ENCODE data around the gene D2HGDH. TPM values are rescaled to one million over a fixed set of nuclear protein-coding genes. Genes with fewer than 3 reads are reported as not detected.

D2HGDH gene
- total and polyA plus RNA-seq, 2 of the 8 experiments (the other 6 are each of a cell fraction or from before 2014, with no cell fraction given) = 3.4 to 8.1 TPM

- TF ChIP-seq CHD7 (IDR thresholded peaks at IDR 0.05; ENCODE audit: insufficient replicate concordance, low read length) = no peak
- no peak for TF ChIP-seq ASH2L (IDR thresholded peaks at IDR 0.05; ENCODE audit: low read length)
- TF ChIP-seq CTCF (IDR thresholded peaks at IDR 0.05; ENCODE audit: control extremely low read depth in 1 of 3, insufficient read depth in 1 of 3, low read depth in 1 of 3, low read length in 3 of 3) = no peak
- TF ChIP-seq E2F6 (IDR thresholded peaks at IDR 0.05) = no peak
- TF ChIP-seq SIX5 (IDR thresholded peaks at IDR 0.05; ENCODE audit: low read depth, low read length) = no peak
Observed at GRCh38 chr2:241754042-241754441, 19.6 kb downstream of the D2HGDH start (continued).
